OCI-LY3 (cell line): ENCODE measurements around the gene PAQR9.
A peak's percentile ranks its signal among the peaks of the same experiment; 100 is the strongest.
"Not testable (repeated sequence)": the region's sequence is repeated elsewhere in the genome, so short reads cannot be mapped to it uniquely, and the experiment has no call there.

Experiments
- H2AFZ ChIP-seq: fragments of 200-600, 300-600 bp; shearing (Covaris generic); 2 replicates; pipeline ENCODE4 v1.6.0; 2014; ENCODE audit warnings: antibody characterized with exemption, low read depth, low read length
- H3K27ac ChIP-seq: fragments of 200-600, 300-600 bp; sonication (generic); 2 replicates; pipeline ENCODE4 v1.5.1; 2014; ENCODE audit warnings: mild to moderate bottlenecking, low read length, moderate library complexity, mixed read lengths
- H3K27me3 ChIP-seq: fragments of 200-600, 300-600 bp; sonication (generic); 2 replicates; pipeline ENCODE4 v1.6.1; 2014; ENCODE audit warnings: low read depth, low read length, mixed read lengths
- H3K36me3 ChIP-seq: fragments of 200-600, 300-600 bp; sonication (generic); replicated peaks from 2 replicates; pipeline ENCODE3; 2014; ENCODE audit warnings: low read depth, low read length, mixed read lengths
- H3K4me1 ChIP-seq: fragments of 300-600, 200-600 bp; sonication (generic); 2 replicates; pipeline ENCODE4 v1.6.1; 2014; ENCODE audit warnings: low read length, mixed read lengths
- H3K4me2 ChIP-seq: fragments of 200-600, 300-600 bp; sonication (generic); 2 replicates; pipeline ENCODE4 v1.6.1; 2014; ENCODE audit warnings: low read length, mixed read lengths
- H3K4me3 ChIP-seq: fragments of 300-600, 200-600 bp; sonication (generic); 2 replicates; pipeline ENCODE4 v1.5.1; 2014; ENCODE audit warnings: antibody characterized with exemption, mild to moderate bottlenecking, low read length, moderate library complexity
- H3K79me2 ChIP-seq: fragments of 300-600, 200-600 bp; shearing (Covaris generic); 2 replicates; pipeline ENCODE4 v1.6.1; 2014; ENCODE audit warnings: mild to moderate bottlenecking, low read length, mixed read lengths
- H3K9ac ChIP-seq: fragments of 300-600, 200-600 bp; shearing (Covaris generic); 2 replicates; pipeline ENCODE4 v1.6.0; 2014; ENCODE audit warnings: mild to moderate bottlenecking, low read length, moderate library complexity
- H3K9me3 ChIP-seq: fragments of 200-600, 300-600 bp; shearing (Covaris generic); 2 replicates; pipeline ENCODE4 v1.6.1; 2014; ENCODE audit warnings: low read length, mixed read lengths; ENCODE audit not compliant: insufficient read depth
- H4K20me1 ChIP-seq: fragments of 200-600, 300-600 bp; sonication (generic); 2 replicates; pipeline ENCODE4 v1.6.1; 2016; ENCODE audit warnings: low read length, mixed read lengths; ENCODE audit not compliant: insufficient read depth
- CTCF ChIP-seq: fragments of 200-600, 300-600 bp; sonication (generic); IDR thresholded peaks from 2 replicates; pipeline ENCODE4 v1.5.1; 2014; ENCODE audit warnings: antibody characterized with exemption, low read length, low read depth
- EZH2phosphoT487 ChIP-seq: fragments of 200-600 bp; shearing (Covaris generic); IDR thresholded peaks from 2 replicates; pipeline ENCODE4 v1.6.1; 2018; ENCODE audit warnings: antibody characterized with exemption, mixed run types, low read depth

PAQR9 gene

GRCh38 chr3:142997330-142997729 lies 33.9 kb upstream of the PAQR9 start:
- H3K36me3 ChIP-seq, result no peaks in the 10 kb centered on the region
- H3K4me1 ChIP-seq, result peaks cover 10% of the 10 kb centered on the region
- no peaks in the 10 kb centered on the region for H3K27me3 ChIP-seq
- no peak overlapping the region for H3K4me3 ChIP-seq
- no peak overlapping the region for H3K9ac ChIP-seq
- no peak overlapping the region for H3K4me2 ChIP-seq
- H3K79me2 ChIP-seq, result peaks cover 21% of the 10 kb centered on the region
- TF ChIP-seq EZH2phosphoT487, result no peak
- no peak for TF ChIP-seq CTCF
- H3K9me3 ChIP-seq, result no peaks in the 10 kb centered on the region
- no peak overlapping the region for H3K27ac ChIP-seq
- H4K20me1 ChIP-seq, result no peaks in the 10 kb centered on the region
- no peak overlapping the region for H2AFZ ChIP-seq

- H4K20me1 ChIP-seq, result no peaks in the 10 kb centered on the region
- H3K9ac ChIP-seq, result no peak overlapping the region
- H3K27ac ChIP-seq, result no peak overlapping the region
- H3K36me3 ChIP-seq, result no peaks in the 10 kb centered on the region
- H3K4me3 ChIP-seq, result no peak overlapping the region
- no peaks in the 10 kb centered on the region for H3K79me2 ChIP-seq
- H3K9me3 ChIP-seq, result no peaks in the 10 kb centered on the region
- peaks cover 10% of the 10 kb centered on the region for H3K4me1 ChIP-seq
- H3K27me3 ChIP-seq, result no peaks in the 10 kb centered on the region
- H2AFZ ChIP-seq, result no peak overlapping the region
- TF ChIP-seq EZH2phosphoT487 (no peak), CTCF (peak; percentile 87)
- peak overlapping the region; percentile 23 for H3K4me2 ChIP-seq
These were observed 30.5 kb upstream of the PAQR9 start for GRCh38 chr3:142993958-142994442.

GRCh38 chr3:142992323-142992722 lies 28.8 kb upstream of the PAQR9 start:
- Histone ChIP-seq H3K27me3 (no peaks in the 10 kb centered on the region), H3K27ac (no peak overlapping the region), H3K9me3 (no peaks in the 10 kb centered on the region), H3K36me3 (no peaks in the 10 kb centered on the region), H3K4me1 (peaks cover 19% of the 10 kb centered on the region), H3K4me2 (no peak overlapping the region), H3K79me2 (no peaks in the 10 kb centered on the region), H4K20me1 (no peaks in the 10 kb centered on the region), H3K4me3 (no peak overlapping the region), H2AFZ (no peak overlapping the region), H3K9ac (no peak overlapping the region)
- TF ChIP-seq CTCF (no peak), EZH2phosphoT487 (no peak)

- no peaks in the 10 kb centered on the region for H3K9me3 ChIP-seq
- H3K4me2 ChIP-seq, result no peak overlapping the region
- H3K27me3 ChIP-seq, result no peaks in the 10 kb centered on the region
- no peaks in the 10 kb centered on the region for H3K79me2 ChIP-seq
- no peak for TF ChIP-seq EZH2phosphoT487
- no peak for TF ChIP-seq CTCF
- no peak overlapping the region for H3K9ac ChIP-seq
- no peak overlapping the region for H3K4me3 ChIP-seq
- peaks cover 21% of the 10 kb centered on the region for H3K4me1 ChIP-seq
- H4K20me1 ChIP-seq, result no peaks in the 10 kb centered on the region
- H3K36me3 ChIP-seq, result no peaks in the 10 kb centered on the region
- H3K27ac ChIP-seq, result no peak overlapping the region
- H2AFZ ChIP-seq, result no peak overlapping the region
These were observed 27.2 kb upstream of the PAQR9 start for GRCh38 chr3:142990721-142991120.

- H3K79me2 ChIP-seq, H2AFZ ChIP-seq, H3K4me2 ChIP-seq, H3K36me3 ChIP-seq, H3K4me3 ChIP-seq, H3K27ac ChIP-seq, H3K9me3 ChIP-seq, H3K9ac ChIP-seq, H3K27me3 ChIP-seq, H4K20me1 ChIP-seq: not testable (repeated sequence)
- peaks cover 20% of the 10 kb centered on the region for H3K4me1 ChIP-seq
These were observed 25.4 kb upstream of the PAQR9 start for GRCh38 chr3:142988826-142989225.

GRCh38 chr3:142988221-142988620 lies 24.7 kb upstream of the PAQR9 start:
- H3K9ac ChIP-seq, H3K9me3 ChIP-seq, H3K27ac ChIP-seq, H3K27me3 ChIP-seq, H4K20me1 ChIP-seq, H3K36me3 ChIP-seq, H3K4me3 ChIP-seq, H3K79me2 ChIP-seq: not testable (repeated sequence)
- Histone ChIP-seq H3K4me1 (peaks cover 15% of the 10 kb centered on the region), H3K4me2 (peak overlapping the region; percentile 69), H2AFZ (peak overlapping the region; percentile 66)
